Transverse colon (tissue), 4 donors: ENCODE data around the gene PALLD. TPM values are rescaled to one million over a fixed set of nuclear protein-coding genes. Genes with fewer than 3 reads are reported as not detected.

Experiments used
- DNase-seq: peaks from one replicate; pipeline ENCODE4 v3.0.0-alpha.2; 2019
- H3K27ac ChIP-seq, 4 donors: fragments of 200-600 bp; sonication (generic); 2 replicates each; pipeline ENCODE4 v1.5.1; 2016 to 2018; ENCODE audit warnings: inconsistent platforms in 4 of 4
- H3K27me3 ChIP-seq: fragments of 200-600 bp; sonication (generic); 2 replicates; pipeline ENCODE4 v1.5.1; 2017; ENCODE audit warnings: inconsistent platforms
- H3K36me3 ChIP-seq, 4 donors: fragments of 200-600 bp; sonication (generic); 2 replicates each; pipeline ENCODE4 v1.5.1; 2017 to 2019; ENCODE audit warnings: inconsistent platforms in 4 of 4
- H3K4me1 ChIP-seq, 4 donors: fragments of 200-600 bp; sonication (generic); 2 replicates each; pipeline ENCODE4 v1.5.1; 2017 to 2020; ENCODE audit warnings: inconsistent platforms in 4 of 4
- H3K4me3 ChIP-seq, 4 donors: fragments of 200-600 bp; sonication (generic); 1 replicate in 1 of 4; 2 replicates in 3 of 4; pipeline versions ENCODE4 v1.5.1 to v1.6.1; 2017 to 2019; ENCODE audit warnings: inconsistent platforms in 4 of 4
- H3K9me3 ChIP-seq, 2 donors: fragments of 200-600 bp; sonication (generic); 2 replicates each; pipeline ENCODE4 v1.5.1; 2017 to 2019; ENCODE audit warnings: inconsistent platforms in 2 of 2
- CTCF ChIP-seq, 5 experiments: fragments of 200-600 bp in 3 of 5; fragments of 450-650 bp in 2 of 5; sonication (generic) in 3 of 5; IDR thresholded peaks; 1 replicate in 2 of 5; 2 replicates in 3 of 5; pipeline ENCODE4 v1.5.1; 2016 to 2017; ENCODE audit warnings: antibody characterized with exemption in 5 of 5, inconsistent platforms in 3 of 5, mild to moderate bottlenecking in 2 of 5, moderate library complexity in 1 of 5
- EP300 ChIP-seq: sonication (generic); formaldehyde crosslinking; IDR thresholded peaks from one replicate; pipeline ENCODE4 v1.6.1; 2017; ENCODE audit warnings: antibody characterized with exemption, low read depth
- POLR2A ChIP-seq: fragments of 450-650 bp; IDR thresholded peaks from one replicate; pipeline ENCODE4 v1.6.1; 2016; ENCODE audit warnings: antibody characterized with exemption, mild to moderate bottlenecking, moderate library complexity
- POLR2AphosphoS5 ChIP-seq, 3 donors: sonication (generic); formaldehyde crosslinking; IDR thresholded peaks; one replicate each; pipeline ENCODE4 v1.6.1; 2016; ENCODE audit warnings: antibody characterized with exemption in 3 of 3
- WGBS, 2 donors: methylation state at CpG; one replicate each; pipeline ENCODE4 v1.1.5; 2018; ENCODE audit warnings: low coverage in 1 of 2; 5-methylcytosine and 5-hydroxymethylcytosine counted together
- in situ Hi-C, 4 donors: fragments of 200-750 bp; cut with MboI; loops; one replicate each; pipeline versions ENCODE4 v1.15.0 to v1.15.1; 2017; ENCODE audit warnings: low sequenced_read_pairs in 3 of 4, low pct_ligation_motif_present in 1 of 4, low pct_unique_long_range_greater_than_20kb in 1 of 4
- intact Hi-C: fragments of 100-400 bp; cut with DNase I; formaldehyde crosslinking; loops from one replicate; pipeline ENCODE4 v1.15.1; 2023; ENCODE audit warnings: low total_unique reads
- total RNA-seq, 4 donors: library from RNA; depleted of rRNA; stranded (reverse); fragments of >200 nt; gene quantifications; one replicate each; pipeline ENCODE4 v1.1.0, GENCODE V29; 2016

Gene PALLD
- total RNA-seq, 4 donors from 2014 or later: 230 to 309 (median 278) TPM

GRCh38 chr4:168886351-168886750 lies 389.5 kb downstream of the PALLD start:
- no peak for TF ChIP-seq POLR2AphosphoS5 (IDR thresholded peaks at IDR 0.05)
- no peak for TF ChIP-seq POLR2A
- in situ Hi-C loops (no loop called here), intact Hi-C loops (no loop called here)
- H3K27me3 ChIP-seq: no peaks in the 10 kb centered on the region
- no peak overlapping the region for H3K4me3 ChIP-seq
- peaks cover 0 to 26% (median 3%) of the 10 kb centered on the region in 4 donors for H3K4me1 ChIP-seq
- DNase-seq: no peak
- no peaks in the 10 kb centered on the region for H3K9me3 ChIP-seq
- H3K36me3 ChIP-seq: peaks cover 0 to 8% (median 5%) of the 10 kb centered on the region in 4 donors
- peak overlapping the region in 1 of 4 donors; percentile 25 for H3K27ac ChIP-seq

- TF ChIP-seq POLR2A (no peak), EP300 (no peak), CTCF (IDR thresholded peaks at IDR 0.05) (no peak)
- peak overlapping the region in 2 of 4 donors; percentile 10 to 25 for H3K27ac ChIP-seq
- in situ Hi-C loops: no loop called here
- 80 to 85% methylated on average over 1 of the region's 1 CpG for WGBS, 2 donors
- no peak overlapping the region for H3K4me3 ChIP-seq
- H3K36me3 ChIP-seq: peaks cover 0 to 22% (median 12%) of the 10 kb centered on the region in 4 donors
- intact Hi-C loops: no loop called here
- DNase-seq: no peak
- peaks cover 0 to 20% (median 3%) of the 10 kb centered on the region in 4 donors for H3K4me1 ChIP-seq
- no peaks in the 10 kb centered on the region for H3K27me3 ChIP-seq
- no peaks in the 10 kb centered on the region for H3K9me3 ChIP-seq
Observed at GRCh38 chr4:168887809-168888208, 391.0 kb downstream of the PALLD start.

GRCh38 chr4:168888715-168889215 lies 391.9 kb downstream of the PALLD start:
- peak overlapping the region in 2 of 4 donors; percentile 7 to 25 for H3K27ac ChIP-seq
- no peak for DNase-seq

GRCh38 chr4:168891086-168891485 lies 394.2 kb downstream of the PALLD start:
- Histone ChIP-seq H3K36me3 (peaks cover 0 to 44% (median 22%) of the 10 kb centered on the region in 4 donors), H3K27ac (peak overlapping the region in 2 of 4 donors; percentile 3 to 17), H3K27me3 (no peaks in the 10 kb centered on the region), H3K4me3 (no peak overlapping the region), H3K4me1 (peaks cover 0 to 9% (median 0%) of the 10 kb centered on the region in 4 donors), H3K9me3 (no peaks in the 10 kb centered on the region)
- intact Hi-C loops (no loop called here), in situ Hi-C loops (no loop called here)
- no peak for DNase-seq
- TF ChIP-seq POLR2AphosphoS5 (IDR thresholded peaks at IDR 0.05) (no peak), CTCF (IDR thresholded peaks at IDR 0.05) (no peak), EP300 (no peak), POLR2A (no peak)
- WGBS, 2 donors: 98 to 100% methylated on average over 2 of the region's 2 CpGs

More at GRCh38 chr4:168888715-168889215, 391.9 kb downstream of the PALLD start:
- TF ChIP-seq POLR2AphosphoS5 (IDR thresholded peaks at IDR 0.05): no peak
- TF ChIP-seq EP300: no peak
- no peak for TF ChIP-seq POLR2A
- no peak for TF ChIP-seq CTCF (IDR thresholded peaks at IDR 0.05)
- Histone ChIP-seq H3K27me3 (no peaks in the 10 kb centered on the region), H3K4me3 (no peak overlapping the region), H3K4me1 (peaks cover 0 to 15% (median 0%) of the 10 kb centered on the region in 4 donors), H3K9me3 (no peaks in the 10 kb centered on the region), H3K36me3 (peaks cover 0 to 27% (median 14%) of the 10 kb centered on the region in 4 donors)
- intact Hi-C loops: no loop called here
- in situ Hi-C loops: no loop called here
- 72 to 75% methylated on average over 4 to 6 of the region's 6 CpGs for WGBS, 2 donors

GRCh38 chr4:168891688-168892087 lies 394.8 kb downstream of the PALLD start:
- intact Hi-C loops: no loop called here
- no peaks in the 10 kb centered on the region for H3K9me3 ChIP-seq
- no peak for DNase-seq
- WGBS, 2 donors: 77 to 94% methylated on average over 3 of the region's 3 CpGs
- peaks cover 0 to 9% (median 0%) of the 10 kb centered on the region in 4 donors for H3K4me1 ChIP-seq
- TF ChIP-seq POLR2AphosphoS5 (IDR thresholded peaks at IDR 0.05) (no peak), EP300 (no peak), CTCF (IDR thresholded peaks at IDR 0.05) (no peak), POLR2A (no peak)
- in situ Hi-C loops: no loop called here
- H3K4me3 ChIP-seq: no peak overlapping the region
- H3K36me3 ChIP-seq: peaks cover 0 to 44% (median 22%) of the 10 kb centered on the region in 4 donors
- no peaks in the 10 kb centered on the region for H3K27me3 ChIP-seq
- H3K27ac ChIP-seq: peak overlapping the region in 1 of 4 donors; percentile 17
